Mucosa of rectum (tissue), 2 donors: ENCODE results near the gene ATF3.
A peak's percentile ranks its signal among the peaks of the same experiment; 100 is the strongest.

Experiments used
- H3K27ac ChIP-seq, 2 donors: one replicate each; pipeline ENCODE4 v1.7.0; 2013; ENCODE audit warnings: inconsistent platforms in 2 of 2, low read depth in 2 of 2, low read length in 2 of 2
- H3K27me3 ChIP-seq, 2 donors: one replicate each; pipeline ENCODE4 v1.7.0; 2013; ENCODE audit warnings: low read length in 2 of 2; ENCODE audit not compliant: control insufficient read depth in 2 of 2, insufficient read depth in 2 of 2
- H3K36me3 ChIP-seq, 2 donors: one replicate each; pipeline ENCODE4 v1.7.0; 2013; ENCODE audit warnings: low read length in 2 of 2; ENCODE audit not compliant: control insufficient read depth in 2 of 2, insufficient read depth in 2 of 2
- H3K4me1 ChIP-seq, 2 donors: one replicate each; pipeline ENCODE4 v1.7.0; 2013; ENCODE audit warnings: low read length in 2 of 2, mild to moderate bottlenecking in 1 of 2; ENCODE audit not compliant: control insufficient read depth in 2 of 2, insufficient read depth in 2 of 2
- H3K4me3 ChIP-seq, 2 donors: one replicate each; pipeline ENCODE4 v1.7.0; 2013; ENCODE audit warnings: low read length in 2 of 2
- H3K9ac ChIP-seq, 2 donors: one replicate each; pipeline ENCODE4 v1.7.0; 2013; ENCODE audit warnings: low read length in 2 of 2, low read depth in 1 of 2, mild to moderate bottlenecking in 1 of 2
- H3K9me3 ChIP-seq, 2 donors: one replicate each; pipeline ENCODE4 v1.7.0; 2013; ENCODE audit warnings: low read length in 2 of 2; ENCODE audit not compliant: control insufficient read depth in 2 of 2
- donor health status: healthy.
- donor health status: Normal muscosa, but diverticular disease.

ATF3 gene

GRCh38 chr1:212666116-212666775, 57.7 kb downstream of the ATF3 start:
- Histone ChIP-seq H3K4me1 (peaks cover 0 to 12% of the 10 kb centered on the region in 2 donors), H3K27ac (no peak overlapping the region), H3K36me3 (no peaks in the 10 kb centered on the region), H3K9ac (no peak overlapping the region), H3K9me3 (no peaks in the 10 kb centered on the region), H3K4me3 (no peak overlapping the region), H3K27me3 (peaks cover 4 to 9% of the 10 kb centered on the region in 2 donors)

DNA sequence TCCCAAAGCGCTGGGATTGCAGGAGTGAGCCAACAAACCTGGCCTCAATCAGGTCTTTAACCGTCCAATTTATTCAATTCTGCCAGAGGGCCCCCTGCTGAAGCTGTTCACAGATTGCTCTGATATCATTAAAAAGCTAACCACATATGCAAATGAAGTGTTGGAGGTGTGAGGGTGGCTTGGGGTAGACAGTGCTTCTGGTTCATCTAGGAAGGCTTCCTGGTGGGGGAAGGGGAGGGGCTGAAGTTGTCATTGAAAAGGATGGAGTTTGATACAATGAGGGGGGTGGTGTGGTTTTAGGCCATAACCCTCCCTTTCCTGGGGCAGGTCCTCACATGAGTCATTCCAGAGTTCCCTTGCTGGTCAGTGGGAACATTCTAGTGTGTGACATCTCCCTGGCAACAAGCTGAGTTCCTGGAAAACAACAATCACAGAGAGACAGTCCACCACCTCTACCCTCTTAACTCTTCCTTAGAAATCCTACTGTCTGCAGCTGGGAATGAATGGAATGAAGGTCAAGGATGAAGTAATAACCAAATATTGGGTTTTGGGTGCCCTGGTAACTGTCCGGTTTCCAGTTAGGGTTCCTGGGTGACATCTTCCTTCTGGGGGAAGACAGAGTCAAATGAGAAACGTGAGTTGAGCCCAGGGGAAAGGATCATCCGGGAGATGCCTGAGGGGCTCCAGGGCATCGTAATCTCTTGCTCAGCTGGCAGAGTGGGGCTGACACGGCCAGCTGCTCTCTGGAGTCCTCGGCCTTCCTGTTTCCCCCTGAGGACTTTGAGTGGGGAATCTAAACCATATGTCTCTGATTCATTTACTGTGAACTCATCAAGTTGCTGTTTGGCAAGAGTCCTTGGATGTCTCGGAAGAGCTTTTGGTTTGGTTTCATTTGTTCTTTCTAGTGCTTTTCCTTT, 58.9 kb downstream of the ATF3 start:
- no peaks in the 10 kb centered on the region for H3K9me3 ChIP-seq

DNA sequence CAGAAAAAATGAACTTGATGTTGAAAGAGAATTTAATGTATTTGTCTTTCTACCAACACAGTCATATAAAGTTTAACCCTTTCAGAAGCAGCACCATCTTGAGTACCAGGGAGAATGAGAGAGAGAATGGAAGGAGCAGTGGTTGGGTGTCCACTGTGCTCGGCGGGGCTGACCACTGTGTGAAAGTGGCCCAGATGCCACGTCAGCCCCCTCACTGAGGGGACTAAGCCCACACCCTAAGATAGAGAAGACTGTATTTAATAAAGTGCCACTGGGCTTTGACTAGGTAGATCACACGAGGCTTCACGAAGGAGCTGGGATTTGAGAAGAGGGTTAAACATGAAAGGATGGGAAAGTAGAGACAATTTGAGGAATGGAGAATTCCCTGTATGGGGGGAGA, 59.9 kb downstream of the ATF3 start:
- Histone ChIP-seq H3K4me1 (peaks cover 0 to 12% of the 10 kb centered on the region in 2 donors), H3K4me3 (no peak overlapping the region), H3K9ac (no peak overlapping the region), H3K27ac (peak overlapping the region; percentile 24 to 69), H3K27me3 (peaks cover 9 to 10% of the 10 kb centered on the region in 2 donors), H3K9me3 (no peaks in the 10 kb centered on the region), H3K36me3 (no peaks in the 10 kb centered on the region)

More for the DNA sequence above, 58.9 kb downstream of the ATF3 start:
- Histone ChIP-seq H3K9ac (no peak overlapping the region), H3K27me3 (peaks cover 5 to 10% of the 10 kb centered on the region in 2 donors), H3K27ac (peak overlapping the region; percentile 69 to 70), H3K36me3 (no peaks in the 10 kb centered on the region), H3K4me1 (peaks cover 0 to 12% of the 10 kb centered on the region in 2 donors), H3K4me3 (no peak overlapping the region)

GRCh38 chr1:212669102-212669501, 60.5 kb downstream of the ATF3 start:
- Histone ChIP-seq H3K9ac (no peak overlapping the region), H3K27ac (no peak overlapping the region), H3K4me3 (no peak overlapping the region), H3K36me3 (no peaks in the 10 kb centered on the region), H3K9me3 (no peaks in the 10 kb centered on the region), H3K27me3 (peaks cover 9 to 10% of the 10 kb centered on the region in 2 donors), H3K4me1 (peaks cover 0 to 12% of the 10 kb centered on the region in 2 donors)

GRCh38 chr1:212669600-212669999, 61.0 kb downstream of the ATF3 start:
- H3K27ac ChIP-seq: no peak overlapping the region
- H3K9me3 ChIP-seq: no peaks in the 10 kb centered on the region
- no peaks in the 10 kb centered on the region for H3K36me3 ChIP-seq
- H3K4me3 ChIP-seq: no peak overlapping the region
- no peak overlapping the region for H3K9ac ChIP-seq
- peaks cover 5 to 10% of the 10 kb centered on the region in 2 donors for H3K27me3 ChIP-seq
- H3K4me1 ChIP-seq: peaks cover 0 to 12% of the 10 kb centered on the region in 2 donors

- Histone ChIP-seq H3K27ac (no peak overlapping the region), H3K9ac (no peak overlapping the region), H3K36me3 (no peaks in the 10 kb centered on the region), H3K9me3 (no peaks in the 10 kb centered on the region), H3K4me1 (peaks cover 0 to 12% of the 10 kb centered on the region in 2 donors), H3K27me3 (peaks cover 5 to 10% of the 10 kb centered on the region in 2 donors), H3K4me3 (no peak overlapping the region)
Observed at GRCh38 chr1:212670301-212670700, 61.7 kb downstream of the ATF3 start.
